ENCODE measurements around the gene TCTN1.
"Not testable (repeated sequence)": the region's sequence is repeated elsewhere in the genome, so short reads cannot be mapped to it uniquely, and the experiment has no call there.

Gene TCTN1

GRCh38 chr12:110570798-110571197, 43.1 kb upstream of the TCTN1 start:
- 100% methylated on average over 5 of the region's 16 CpGs for WGBS (ENCODE audit: insufficient coverage)
- POLR2A ChIA-PET, result not testable (repeated sequence)

GRCh38 chr12:110574044-110574443, 39.9 kb upstream of the TCTN1 start:
- peaks cover 0 to 20% (median 5%) of the 10 kb centered on the region in 5 experiments for H3K9me3 ChIP-seq (ENCODE audit: control extremely low read depth in 1 of 5, control insufficient read depth in 4 of 5, insufficient read depth in 2 of 5, low read depth in 1 of 5, low read length in 4 of 5)
- no CpG with 5 or more reads among the region's 1 CpG for WGBS (ENCODE audit: insufficient coverage)
- peaks cover 8 to 35% (median 22%) of the 10 kb centered on the region in 4 experiments for H3K4me1 ChIP-seq (ENCODE audit: control extremely low read depth in 1 of 4, control insufficient read depth in 4 of 4, insufficient read depth in 4 of 4, low read length in 3 of 4)
- H3K27ac ChIP-seq (ENCODE audit: insufficient read depth in 1 of 2, low read depth in 1 of 2, low read length in 2 of 2, poor library complexity in 1 of 2, severe bottlenecking in 2 of 2), result no peak overlapping the region
- ChIA-PET CTCF (interaction anchor here (1.0 to 3.9 kb wide), 5 partner anchors 9 to 29 kb away, joined by 3 to 16 read pairs (median 7); no protein-coding TSS in a partner anchor), POLR2A (interaction anchor here (0.6 to 0.7 kb wide), 2 partner anchors 14 to 16 kb away, joined by 3 to 4 read pairs; no protein-coding TSS in a partner anchor)
- H3K4me3 ChIP-seq (ENCODE audit: control insufficient read depth in 1 of 7, extremely low read depth in 1 of 7, insufficient read depth in 4 of 7, low read depth in 2 of 7, low read length in 6 of 7), result no peak overlapping the region
- peaks cover 0 to 4% (median 2%) of the 10 kb centered on the region in 4 experiments for H3K36me3 ChIP-seq (ENCODE audit: control insufficient read depth in 4 of 4, insufficient read depth in 4 of 4, low read length in 3 of 4)
- no peaks in the 10 kb centered on the region for H3K27me3 ChIP-seq (replicated peaks in 2 of 5; ENCODE audit: control insufficient read depth in 4 of 5, insufficient read depth in 5 of 5, low read length in 4 of 5)
- no peak for DNase-seq

More at GRCh38 chr12:110570798-110571197, 43.1 kb upstream of the TCTN1 start:
- CTCF ChIA-PET; H3K27ac ChIP-seq (ENCODE audit: insufficient read depth in 1 of 2, low read depth in 1 of 2, low read length in 2 of 2, poor library complexity in 1 of 2, severe bottlenecking in 2 of 2); H3K4me3 ChIP-seq (ENCODE audit: control insufficient read depth in 1 of 7, extremely low read depth in 1 of 7, insufficient read depth in 4 of 7, low read depth in 2 of 7, low read length in 6 of 7); H3K27me3 ChIP-seq (replicated peaks in 2 of 5; ENCODE audit: control insufficient read depth in 4 of 5, insufficient read depth in 5 of 5, low read length in 4 of 5); DNase-seq; H3K36me3 ChIP-seq (ENCODE audit: control insufficient read depth in 4 of 4, insufficient read depth in 4 of 4, low read length in 3 of 4): not testable (repeated sequence)
- Histone ChIP-seq H3K4me1 (ENCODE audit: control extremely low read depth in 1 of 4, control insufficient read depth in 4 of 4, insufficient read depth in 4 of 4, low read length in 3 of 4) (peaks cover 0 to 28% (median 12%) of the 10 kb centered on the region in 4 experiments), H3K9me3 (ENCODE audit: control extremely low read depth in 1 of 5, control insufficient read depth in 4 of 5, insufficient read depth in 2 of 5, low read depth in 1 of 5, low read length in 4 of 5) (peaks cover 0 to 20% (median 5%) of the 10 kb centered on the region in 5 experiments)

- ChIA-PET CTCF (interaction anchor here (1.7 to 3.9 kb wide), 5 partner anchors 9 to 28 kb away, joined by 5 to 16 read pairs (median 9); no protein-coding TSS in a partner anchor), POLR2A (interaction anchor here (0.6 to 0.7 kb wide), 2 partner anchors 15 to 16 kb away, joined by 3 to 4 read pairs; no protein-coding TSS in a partner anchor)
- WGBS (ENCODE audit: insufficient coverage), result 89% methylated on average over 5 of the region's 10 CpGs
- H3K27ac ChIP-seq (ENCODE audit: insufficient read depth in 1 of 2, low read depth in 1 of 2, low read length in 2 of 2, poor library complexity in 1 of 2, severe bottlenecking in 2 of 2); H3K27me3 ChIP-seq (replicated peaks in 2 of 5; ENCODE audit: control insufficient read depth in 4 of 5, insufficient read depth in 5 of 5, low read length in 4 of 5); DNase-seq; H3K36me3 ChIP-seq (ENCODE audit: control insufficient read depth in 4 of 4, insufficient read depth in 4 of 4, low read length in 3 of 4); H3K4me3 ChIP-seq (ENCODE audit: control insufficient read depth in 1 of 7, extremely low read depth in 1 of 7, insufficient read depth in 4 of 7, low read depth in 2 of 7, low read length in 6 of 7): not testable (repeated sequence)
- Histone ChIP-seq H3K4me1 (ENCODE audit: control extremely low read depth in 1 of 4, control insufficient read depth in 4 of 4, insufficient read depth in 4 of 4, low read length in 3 of 4) (peaks cover 8 to 40% (median 25%) of the 10 kb centered on the region in 4 experiments), H3K9me3 (ENCODE audit: control extremely low read depth in 1 of 5, control insufficient read depth in 4 of 5, insufficient read depth in 2 of 5, low read depth in 1 of 5, low read length in 4 of 5) (peaks cover 0 to 15% (median 3%) of the 10 kb centered on the region in 5 experiments)
Measured at GRCh38 chr12:110574717-110575230, 39.2 kb upstream of the TCTN1 start.

- ChIA-PET POLR2A (no interaction called here), CTCF (interaction anchor here (1.2 to 3.9 kb wide), 5 partner anchors 9 to 27 kb away, joined by 3 to 16 read pairs (median 9); no protein-coding TSS in a partner anchor)
- WGBS (ENCODE audit: insufficient coverage), result 75% methylated on average over 1 of the region's 1 CpG
- Histone ChIP-seq H3K9me3 (ENCODE audit: control extremely low read depth in 1 of 5, control insufficient read depth in 4 of 5, insufficient read depth in 2 of 5, low read depth in 1 of 5, low read length in 4 of 5) (peaks cover 0 to 15% (median 2%) of the 10 kb centered on the region in 5 experiments), H3K4me3 (ENCODE audit: control insufficient read depth in 1 of 7, extremely low read depth in 1 of 7, insufficient read depth in 4 of 7, low read depth in 2 of 7, low read length in 6 of 7) (no peak overlapping the region), H3K4me1 (ENCODE audit: control extremely low read depth in 1 of 4, control insufficient read depth in 4 of 4, insufficient read depth in 4 of 4, low read length in 3 of 4) (peaks cover 8 to 40% (median 25%) of the 10 kb centered on the region in 4 experiments), H3K36me3 (ENCODE audit: control insufficient read depth in 4 of 4, insufficient read depth in 4 of 4, low read length in 3 of 4) (peaks cover 0 to 4% (median 2%) of the 10 kb centered on the region in 4 experiments), H3K27ac (ENCODE audit: insufficient read depth in 1 of 2, low read depth in 1 of 2, low read length in 2 of 2, poor library complexity in 1 of 2, severe bottlenecking in 2 of 2) (no peak overlapping the region), H3K27me3 (replicated peaks in 2 of 5; ENCODE audit: control insufficient read depth in 4 of 5, insufficient read depth in 5 of 5, low read length in 4 of 5) (no peaks in the 10 kb centered on the region)
- no peak for DNase-seq
Measured at GRCh38 chr12:110575326-110575725, 38.6 kb upstream of the TCTN1 start.

- peaks cover 0 to 13% (median 2%) of the 10 kb centered on the region in 5 experiments for H3K9me3 ChIP-seq (ENCODE audit: control extremely low read depth in 1 of 5, control insufficient read depth in 4 of 5, insufficient read depth in 2 of 5, low read depth in 1 of 5, low read length in 4 of 5)
- H3K36me3 ChIP-seq (ENCODE audit: control insufficient read depth in 4 of 4, insufficient read depth in 4 of 4, low read length in 3 of 4), result peaks cover 0 to 4% (median 2%) of the 10 kb centered on the region in 4 experiments
- no peak overlapping the region for H3K4me3 ChIP-seq (ENCODE audit: control insufficient read depth in 1 of 7, extremely low read depth in 1 of 7, insufficient read depth in 4 of 7, low read depth in 2 of 7, low read length in 6 of 7)
- WGBS (ENCODE audit: insufficient coverage), result no CpG with 5 or more reads among the region's 2 CpGs
- H3K27ac ChIP-seq (ENCODE audit: insufficient read depth in 1 of 2, low read depth in 1 of 2, low read length in 2 of 2, poor library complexity in 1 of 2, severe bottlenecking in 2 of 2), result no peak overlapping the region
- H3K27me3 ChIP-seq (replicated peaks in 2 of 5; ENCODE audit: control insufficient read depth in 4 of 5, insufficient read depth in 5 of 5, low read length in 4 of 5), result no peaks in the 10 kb centered on the region
- DNase-seq, result no peak
- H3K4me1 ChIP-seq (ENCODE audit: control extremely low read depth in 1 of 4, control insufficient read depth in 4 of 4, insufficient read depth in 4 of 4, low read length in 3 of 4), result peaks cover 11 to 50% (median 34%) of the 10 kb centered on the region in 4 experiments
- CTCF ChIA-PET, result interaction anchor here (1.2 to 3.9 kb wide), 4 partner anchors 8 to 28 kb away, joined by 3 to 16 read pairs (median 8); no protein-coding TSS in a partner anchor
- POLR2A ChIA-PET, result no interaction called here
Measured at GRCh38 chr12:110576504-110576903, 37.4 kb upstream of the TCTN1 start.

- ChIA-PET CTCF (interaction anchor here (1.3 to 1.5 kb wide), 3 partner anchors 12 to 23 kb away, joined by 3 to 6 read pairs (median 3); no protein-coding TSS in a partner anchor), POLR2A (no interaction called here)
- Histone ChIP-seq H3K27ac (ENCODE audit: insufficient read depth in 1 of 2, low read depth in 1 of 2, low read length in 2 of 2, poor library complexity in 1 of 2, severe bottlenecking in 2 of 2) (peak overlapping the region in 1 of 2 experiments; percentile 69), H3K27me3 (replicated peaks in 2 of 5; ENCODE audit: control insufficient read depth in 4 of 5, insufficient read depth in 5 of 5, low read length in 4 of 5) (no peaks in the 10 kb centered on the region), H3K36me3 (ENCODE audit: control insufficient read depth in 4 of 4, insufficient read depth in 4 of 4, low read length in 3 of 4) (peaks cover 0 to 3% (median 0%) of the 10 kb centered on the region in 4 experiments), H3K4me3 (ENCODE audit: control insufficient read depth in 1 of 7, extremely low read depth in 1 of 7, insufficient read depth in 4 of 7, low read depth in 2 of 7, low read length in 6 of 7) (peak overlapping the region in 1 of 7 experiments; percentile 25), H3K9me3 (ENCODE audit: control extremely low read depth in 1 of 5, control insufficient read depth in 4 of 5, insufficient read depth in 2 of 5, low read depth in 1 of 5, low read length in 4 of 5) (peaks cover 0 to 2% (median 0%) of the 10 kb centered on the region in 5 experiments), H3K4me1 (ENCODE audit: control extremely low read depth in 1 of 4, control insufficient read depth in 4 of 4, insufficient read depth in 4 of 4, low read length in 3 of 4) (peaks cover 15 to 58% (median 42%) of the 10 kb centered on the region in 4 experiments)
- 30% methylated on average over 3 of the region's 8 CpGs for WGBS (ENCODE audit: insufficient coverage)
- DNase-seq, result peak in 2 of 3 donors; percentile 62 to 75
Measured at GRCh38 chr12:110577864-110578693, 35.9 kb upstream of the TCTN1 start.
